Stimulated activated naive CD8-positive, alpha-beta T cell treated with anti-CD3 and anti-CD28 coated beads, Interleukin-15, amount 100 ng/mL, for 72 hours (primary cell): ENCODE measurements around the gene B3GALT6.

Experiments
- ATAC-seq: fragments of 150-1000 bp; cut with Tn5 transposase; 2 replicates; pipeline ENCODE4 v1.10.0; 2021; ENCODE audit warnings: mild to moderate bottlenecking, moderate library complexity
- DNase-seq, 2 donors: peaks; one replicate each; pipeline ENCODE4 v3.0.0; 2021 to 2022
- H3K27ac Mint-ChIP-seq, 2 donors: one replicate each; pipeline ENCODE4 v1.8.0; 2022; ENCODE audit warnings: mild to moderate bottlenecking in 2 of 2, mixed read lengths in 2 of 2, moderate library complexity in 2 of 2
- H3K27me3 Mint-ChIP-seq: one replicate; pipeline ENCODE4 v1.8.0; 2022; ENCODE audit warnings: mixed read lengths
- H3K4me1 Mint-ChIP-seq: one replicate; pipeline ENCODE4 v1.8.0; 2022; ENCODE audit warnings: mild to moderate bottlenecking, mixed read lengths
- H3K4me3 Mint-ChIP-seq, 2 donors: one replicate each; pipeline ENCODE4 v1.8.0; 2022; ENCODE audit warnings: mild to moderate bottlenecking in 2 of 2, mixed read lengths in 2 of 2, moderate library complexity in 1 of 2
- H3K9me3 Mint-ChIP-seq, 2 donors: one replicate each; pipeline ENCODE4 v1.8.0; 2022; ENCODE audit warnings: mixed read lengths in 2 of 2

B3GALT6 gene

DNA sequence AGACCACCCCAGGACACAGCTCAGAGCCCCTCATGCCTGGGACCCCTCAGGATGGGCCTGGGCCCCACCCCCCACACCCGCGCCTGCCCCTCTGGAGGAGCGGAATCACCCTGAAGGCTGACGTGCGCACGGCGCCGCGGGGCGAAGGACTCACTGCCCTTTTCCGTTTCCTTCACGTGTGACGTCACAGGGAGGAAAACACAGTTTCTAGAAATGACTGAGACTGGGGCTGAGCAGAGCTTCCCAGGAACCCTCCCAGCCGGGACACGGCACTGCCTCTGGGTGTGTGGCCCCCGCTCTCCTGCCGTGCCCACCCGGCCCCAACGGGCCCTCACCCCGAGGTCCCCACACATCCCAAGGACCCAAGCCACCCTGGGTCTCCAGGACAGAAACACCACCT lies 12.7 kb upstream of the B3GALT6 start:
- Mint-ChIP-seq H3K4me1 (peaks cover 55% of the 10 kb centered on the region), H3K4me3 (no peak overlapping the region), H3K27me3 (no peaks in the 10 kb centered on the region), H3K27ac (peak overlapping the region; percentile 5 to 85), H3K9me3 (no peaks in the 10 kb centered on the region)
- no peak for ATAC-seq
- no peak for DNase-seq

DNA sequence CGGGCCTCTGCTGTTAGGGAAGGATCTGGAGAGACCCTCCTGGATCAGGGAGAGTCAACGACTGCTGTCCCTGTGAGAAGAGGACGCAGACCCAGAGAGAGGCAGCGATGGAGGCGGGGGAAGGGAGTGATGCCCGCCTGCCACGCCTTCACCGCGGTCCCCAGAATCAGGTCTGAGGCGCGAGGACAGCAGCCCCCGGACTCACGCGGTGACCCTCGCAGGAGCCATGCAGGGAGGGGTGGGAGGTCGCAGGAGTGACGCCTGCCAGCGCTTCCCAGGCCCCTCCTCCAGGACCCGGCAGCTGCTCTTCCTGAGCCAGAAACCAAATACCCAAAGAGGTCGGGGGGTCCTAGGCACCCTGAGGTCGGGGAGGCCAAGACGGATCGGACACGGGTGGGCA lies 11.8 kb upstream of the B3GALT6 start:
- ATAC-seq, result no peak
- H3K4me1 Mint-ChIP-seq, result peaks cover 46% of the 10 kb centered on the region
- no peak for DNase-seq
- H3K9me3 Mint-ChIP-seq, result no peaks in the 10 kb centered on the region
- H3K4me3 Mint-ChIP-seq, result no peak overlapping the region
- peak overlapping the region in 1 of 2 donors; percentile 82 for H3K27ac Mint-ChIP-seq
- H3K27me3 Mint-ChIP-seq, result no peaks in the 10 kb centered on the region

DNA sequence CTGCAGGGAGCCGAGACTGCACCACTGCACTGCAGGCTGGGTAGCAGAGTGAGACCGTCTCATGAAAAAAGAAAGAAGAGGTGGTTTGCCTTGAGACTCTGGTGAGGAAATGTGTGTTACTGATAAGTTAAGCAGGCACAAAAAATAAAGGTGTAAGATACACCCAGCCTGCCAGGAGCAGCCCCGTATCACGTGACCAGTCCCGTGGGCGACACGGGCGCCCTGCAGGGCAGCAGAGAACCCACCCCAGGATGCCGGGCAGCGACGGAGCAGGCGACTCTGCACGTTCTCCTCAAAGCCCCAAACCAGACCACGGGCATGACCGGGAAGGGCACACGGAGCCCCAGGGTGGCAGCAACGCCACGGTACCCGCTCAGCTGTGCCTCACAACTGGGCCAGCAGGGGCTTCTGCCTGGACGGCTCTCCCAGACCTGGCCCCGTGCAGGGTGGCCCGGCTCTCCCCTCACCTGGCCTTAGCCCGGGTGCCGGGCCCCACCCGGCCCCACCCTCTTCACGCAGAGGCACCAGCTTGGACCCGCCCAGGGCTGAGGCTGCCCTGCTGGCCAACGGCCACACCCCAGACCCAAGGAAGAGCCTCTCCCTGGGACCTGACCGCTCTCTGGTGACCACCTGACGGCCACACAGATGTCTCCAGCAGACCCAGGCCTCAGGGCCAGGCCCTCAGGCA lies 10.0 kb upstream of the B3GALT6 start:
- Mint-ChIP-seq H3K27ac (no peak overlapping the region), H3K4me1 (peaks cover 38% of the 10 kb centered on the region), H3K9me3 (no peaks in the 10 kb centered on the region), H3K27me3 (no peaks in the 10 kb centered on the region), H3K4me3 (no peak overlapping the region)
- peak; percentile 14 for ATAC-seq
- no peak for DNase-seq

DNA sequence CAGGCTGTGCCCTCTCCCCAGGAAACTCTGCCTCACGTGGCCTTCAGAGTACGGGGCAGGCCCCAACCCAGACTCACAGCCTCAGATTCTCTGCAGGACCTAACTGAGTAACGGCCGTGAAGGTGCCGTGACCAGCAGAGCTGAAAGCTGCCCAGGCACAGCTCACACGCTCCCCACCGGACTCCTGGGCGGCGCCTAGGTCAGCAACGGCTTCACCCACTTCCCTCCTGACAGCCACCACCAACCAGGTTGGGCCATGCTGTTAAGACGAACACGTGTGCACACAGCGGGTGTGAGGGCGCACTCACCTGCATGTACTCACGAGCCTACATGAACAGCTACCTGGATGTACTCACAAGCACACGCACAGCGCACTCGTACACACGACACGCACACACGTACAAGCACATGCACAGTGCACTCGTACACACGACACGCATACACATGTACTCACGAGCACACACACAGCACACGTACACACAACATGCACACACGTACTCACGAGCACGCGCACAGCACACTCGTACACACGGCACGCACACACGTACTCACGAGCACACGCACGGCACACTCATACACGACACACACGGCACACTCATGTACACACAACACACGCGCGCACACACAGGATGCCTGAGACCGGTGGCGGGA lies 9.3 kb upstream of the B3GALT6 start:
- DNase-seq (no peak), ATAC-seq (no peak)
- H3K27me3 Mint-ChIP-seq, result no peaks in the 10 kb centered on the region
- H3K4me1 Mint-ChIP-seq, result peaks cover 32% of the 10 kb centered on the region
- H3K4me3 Mint-ChIP-seq, result no peak overlapping the region
- H3K27ac Mint-ChIP-seq, result peak overlapping the region in 1 of 2 donors; percentile 52
- no peaks in the 10 kb centered on the region for H3K9me3 Mint-ChIP-seq

DNA sequence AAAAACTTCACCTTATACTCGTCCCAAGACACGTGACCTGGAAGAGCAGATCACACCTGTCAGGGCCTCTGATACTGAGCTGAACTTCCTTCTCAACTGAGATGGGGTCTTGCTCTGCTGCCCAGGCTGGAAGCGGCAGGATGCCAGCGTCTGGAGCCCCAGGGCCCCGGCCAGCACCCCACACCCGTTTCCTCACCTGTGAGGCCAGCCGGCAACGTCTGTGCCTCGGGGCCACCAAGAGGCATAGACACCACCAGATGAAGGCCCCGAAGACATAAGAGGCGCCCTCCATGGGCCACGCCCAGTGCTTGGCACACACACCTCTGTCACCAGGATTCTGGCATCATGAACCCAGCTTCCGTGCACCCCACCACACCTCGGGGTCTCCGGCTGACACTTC lies 8.7 kb upstream of the B3GALT6 start:
- no peak for ATAC-seq
- no peak for DNase-seq
- H3K4me1 Mint-ChIP-seq, result peaks cover 26% of the 10 kb centered on the region
- H3K27ac Mint-ChIP-seq, result peak overlapping the region in 1 of 2 donors; percentile 67
- H3K9me3 Mint-ChIP-seq, result no peaks in the 10 kb centered on the region
- no peak overlapping the region for H3K4me3 Mint-ChIP-seq
- H3K27me3 Mint-ChIP-seq, result no peaks in the 10 kb centered on the region

DNA sequence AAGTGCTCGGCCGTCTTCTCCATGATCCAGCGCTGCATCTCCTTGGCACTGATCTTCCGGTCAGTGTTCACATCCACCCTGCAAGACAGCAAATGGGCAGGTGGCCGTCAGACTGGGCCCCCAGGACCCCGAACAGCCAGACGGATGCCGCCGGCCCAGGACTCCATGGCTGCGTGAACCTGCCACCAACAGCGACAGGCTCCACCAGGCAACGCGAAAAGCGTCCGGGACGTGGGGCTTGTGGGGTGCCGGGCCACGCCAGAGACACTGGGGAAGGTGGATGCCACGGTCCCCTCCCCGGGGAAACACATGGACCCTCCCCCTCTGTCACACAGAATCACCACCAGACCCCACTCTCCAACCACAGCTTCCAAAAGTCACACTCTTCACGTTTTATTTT lies 8.1 kb upstream of the B3GALT6 start:
- ATAC-seq, result no peak
- H3K4me3 Mint-ChIP-seq, result no peak overlapping the region
- no peaks in the 10 kb centered on the region for H3K27me3 Mint-ChIP-seq
- H3K4me1 Mint-ChIP-seq, result peaks cover 20% of the 10 kb centered on the region
- no peak for DNase-seq
- H3K27ac Mint-ChIP-seq, result no peak overlapping the region
- no peaks in the 10 kb centered on the region for H3K9me3 Mint-ChIP-seq

DNA sequence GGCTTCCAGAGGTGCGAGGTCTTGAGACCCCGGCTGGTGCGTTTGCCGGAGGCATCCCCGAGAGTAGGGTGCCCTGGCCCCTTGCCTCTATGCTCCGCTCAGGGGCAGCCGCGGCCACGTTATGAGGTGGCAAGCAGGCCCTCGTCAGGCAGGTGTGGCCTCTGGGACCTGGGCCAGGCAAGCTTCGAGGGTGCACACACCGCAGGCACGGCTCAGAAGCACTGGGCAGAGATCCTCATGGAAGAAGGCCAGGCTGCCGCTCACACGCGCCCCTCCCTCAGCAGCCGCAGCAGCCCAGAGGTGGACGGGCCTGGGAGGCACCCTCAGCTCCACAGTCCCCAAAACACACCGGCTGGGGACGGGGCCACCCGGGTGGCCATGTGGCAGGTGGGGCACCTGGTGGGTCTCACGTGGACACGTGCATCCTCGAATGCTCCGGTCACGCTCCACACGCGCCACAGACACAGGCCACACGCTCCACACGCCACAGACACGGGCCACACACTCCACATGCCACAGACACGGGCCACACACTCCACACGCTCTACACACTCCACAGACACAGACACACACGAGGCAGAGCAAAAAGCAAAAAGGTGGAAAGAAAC lies 6.7 kb upstream of the B3GALT6 start:
- DNase-seq (no peak), ATAC-seq (no peak)
- H3K4me1 Mint-ChIP-seq, result peaks cover 25% of the 10 kb centered on the region
- H3K9me3 Mint-ChIP-seq, result no peaks in the 10 kb centered on the region
- no peaks in the 10 kb centered on the region for H3K27me3 Mint-ChIP-seq
- H3K27ac Mint-ChIP-seq, result no peak overlapping the region
- no peak overlapping the region for H3K4me3 Mint-ChIP-seq

DNA sequence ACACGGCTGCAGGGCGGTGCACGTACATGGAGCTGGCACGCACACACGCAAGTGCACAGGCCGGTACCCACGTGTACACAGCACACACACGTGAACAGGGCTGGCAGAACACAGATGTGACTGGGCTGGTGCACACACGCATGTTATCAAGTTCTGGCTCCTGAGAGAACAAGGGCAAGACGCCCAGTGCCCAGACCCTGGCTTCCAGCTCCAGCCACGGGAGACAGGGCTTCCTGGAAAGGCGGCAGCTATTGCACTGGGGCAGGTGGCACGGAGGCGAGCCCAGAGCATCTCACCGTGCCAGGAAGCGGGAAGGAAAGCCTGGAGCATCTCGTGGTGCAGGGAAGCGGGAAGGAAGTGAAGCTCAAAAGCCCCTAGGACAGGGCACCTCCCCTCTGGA lies 6.1 kb upstream of the B3GALT6 start:
- no peak for DNase-seq
- Mint-ChIP-seq H3K27ac (no peak overlapping the region), H3K4me3 (no peak overlapping the region), H3K4me1 (peaks cover 30% of the 10 kb centered on the region), H3K9me3 (no peaks in the 10 kb centered on the region), H3K27me3 (no peaks in the 10 kb centered on the region)
- no peak for ATAC-seq

DNA sequence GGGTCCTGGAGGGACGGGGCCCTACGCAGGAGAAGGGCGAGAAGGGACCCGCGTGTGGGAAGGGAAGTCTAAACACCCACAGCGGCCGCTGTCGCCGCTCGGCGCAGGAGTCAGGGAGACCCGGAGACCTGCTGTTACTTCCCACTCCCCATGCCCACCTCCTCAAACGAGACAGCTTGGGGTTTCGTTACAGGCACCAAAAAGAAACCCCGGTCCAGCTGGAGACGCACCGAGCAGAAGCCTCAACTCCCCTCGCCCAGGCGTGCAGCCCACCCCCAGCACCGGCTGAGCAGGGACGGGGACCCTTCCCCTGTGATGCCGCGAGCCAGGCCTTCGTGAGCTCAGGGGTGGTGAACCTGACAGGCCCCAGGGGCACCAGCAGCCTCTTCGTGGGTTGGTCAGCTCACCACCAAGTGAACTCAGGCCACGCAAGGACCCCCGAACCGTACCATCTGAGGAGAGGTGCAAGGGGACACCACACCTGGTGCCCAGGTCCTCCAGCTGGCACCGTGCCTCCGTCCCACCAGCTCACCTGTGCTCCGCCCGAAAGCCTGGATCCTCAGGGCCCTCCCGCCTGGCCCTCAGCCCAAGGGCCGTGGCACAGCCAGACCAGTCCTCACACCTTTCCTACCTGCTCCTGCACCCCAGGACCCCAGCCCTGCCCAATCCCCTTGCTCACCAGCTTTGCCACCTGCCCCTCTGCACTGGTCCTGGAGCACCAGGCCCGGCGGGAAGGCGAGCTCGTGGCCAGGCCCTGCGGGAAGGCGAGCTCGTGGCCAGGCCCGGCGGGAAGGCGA lies 5.3 kb upstream of the B3GALT6 start:
- ATAC-seq, result no peak
- Mint-ChIP-seq H3K4me3 (no peak overlapping the region), H3K27me3 (no peaks in the 10 kb centered on the region)

DNA sequence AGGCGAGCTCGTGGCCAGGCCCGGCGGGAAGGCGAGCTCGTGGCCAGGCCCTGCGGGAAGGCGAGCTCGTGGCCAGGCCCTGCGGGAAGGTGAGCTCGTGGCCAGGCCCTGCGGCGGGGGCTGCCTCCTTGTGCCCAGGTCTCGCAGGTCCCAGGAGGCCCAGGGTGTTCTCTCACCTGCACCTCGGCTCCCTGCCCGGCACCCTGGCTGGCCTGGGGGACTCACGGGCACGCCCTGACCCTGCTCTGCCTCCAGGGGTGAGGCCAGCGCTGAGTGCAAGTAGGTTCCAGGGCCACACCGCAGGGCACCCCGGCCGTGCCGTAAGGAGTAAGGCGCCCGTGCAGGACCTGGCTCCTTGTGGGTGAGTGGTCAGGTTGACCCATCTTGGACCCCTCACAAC lies 4.7 kb upstream of the B3GALT6 start:
- DNase-seq, result no peak
- Mint-ChIP-seq H3K27me3 (no peaks in the 10 kb centered on the region), H3K9me3 (no peaks in the 10 kb centered on the region), H3K27ac (no peak overlapping the region), H3K4me3 (no peak overlapping the region), H3K4me1 (peaks cover 33% of the 10 kb centered on the region)
- no peak for ATAC-seq

More for the DNA sequence above, 5.3 kb upstream of the B3GALT6 start:
- Mint-ChIP-seq H3K4me1 (peaks cover 33% of the 10 kb centered on the region), H3K27ac (no peak overlapping the region), H3K9me3 (no peaks in the 10 kb centered on the region)
- no peak for DNase-seq

DNA sequence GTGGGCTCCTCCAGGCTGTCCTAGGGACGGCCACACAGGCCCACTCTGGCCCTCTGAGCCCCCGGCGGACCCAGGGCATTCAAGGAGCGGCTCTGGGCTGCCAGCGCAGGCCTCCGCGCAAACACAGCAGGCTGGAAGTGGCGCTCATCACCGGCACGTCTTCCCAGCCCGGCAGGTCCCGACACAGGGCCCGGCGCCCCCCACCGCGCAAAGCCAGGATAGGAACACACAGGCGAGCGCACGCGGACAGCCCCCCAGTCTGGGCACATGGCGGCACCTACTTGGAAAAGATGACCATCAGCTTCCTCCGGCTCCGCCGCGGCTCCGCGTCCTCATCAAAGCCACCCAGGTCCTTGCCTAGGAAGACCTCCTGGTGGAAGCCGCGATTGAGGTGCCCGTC lies 3.9 kb upstream of the B3GALT6 start:
- Mint-ChIP-seq H3K9me3 (no peaks in the 10 kb centered on the region), H3K4me1 (peaks cover 33% of the 10 kb centered on the region), H3K27ac (peak overlapping the region in 1 of 2 donors; percentile 34), H3K27me3 (no peaks in the 10 kb centered on the region), H3K4me3 (no peak overlapping the region)
- no peak for ATAC-seq
- DNase-seq, result no peak

DNA sequence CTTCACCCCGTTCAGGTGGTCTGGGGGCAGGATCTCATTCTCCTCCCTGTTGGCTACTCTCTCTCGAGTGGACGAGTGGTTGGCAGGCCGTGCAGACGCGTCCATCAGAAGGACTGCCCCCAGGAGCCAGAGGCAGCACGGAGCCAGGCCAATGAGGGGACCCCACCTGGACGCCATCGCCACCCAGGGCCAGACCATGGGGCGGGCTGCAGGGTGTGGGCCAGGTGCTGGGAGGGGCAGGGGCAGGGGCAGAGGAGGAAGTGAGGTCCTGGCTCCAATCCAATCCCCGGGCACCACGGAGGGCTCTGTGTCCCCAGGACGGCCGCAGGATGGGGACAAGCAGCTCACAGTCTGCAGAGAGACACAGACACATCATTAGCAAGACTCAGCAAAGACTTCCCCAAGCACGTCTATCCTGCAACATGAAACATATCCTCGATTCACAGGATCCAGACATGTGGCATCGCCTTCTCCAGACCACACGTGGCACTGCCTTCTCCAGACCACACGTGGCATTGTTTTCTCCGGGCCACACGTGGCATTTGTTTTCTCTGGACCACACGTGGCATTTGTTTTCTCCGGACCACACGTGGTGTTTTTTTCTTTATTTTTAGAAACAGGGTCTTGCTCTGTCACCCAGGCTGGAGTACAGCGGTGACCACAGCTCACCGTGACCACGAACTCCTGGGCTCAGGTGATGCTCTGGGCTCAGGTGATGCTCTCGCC lies 3.3 kb upstream of the B3GALT6 start:
- ATAC-seq (no peak), DNase-seq (no peak)
- H3K27ac Mint-ChIP-seq, result peak overlapping the region in 1 of 2 donors; percentile 34
- H3K4me1 Mint-ChIP-seq, result peaks cover 38% of the 10 kb centered on the region
- H3K9me3 Mint-ChIP-seq, result no peaks in the 10 kb centered on the region
- H3K4me3 Mint-ChIP-seq, result no peak overlapping the region
- H3K27me3 Mint-ChIP-seq, result no peaks in the 10 kb centered on the region

DNA sequence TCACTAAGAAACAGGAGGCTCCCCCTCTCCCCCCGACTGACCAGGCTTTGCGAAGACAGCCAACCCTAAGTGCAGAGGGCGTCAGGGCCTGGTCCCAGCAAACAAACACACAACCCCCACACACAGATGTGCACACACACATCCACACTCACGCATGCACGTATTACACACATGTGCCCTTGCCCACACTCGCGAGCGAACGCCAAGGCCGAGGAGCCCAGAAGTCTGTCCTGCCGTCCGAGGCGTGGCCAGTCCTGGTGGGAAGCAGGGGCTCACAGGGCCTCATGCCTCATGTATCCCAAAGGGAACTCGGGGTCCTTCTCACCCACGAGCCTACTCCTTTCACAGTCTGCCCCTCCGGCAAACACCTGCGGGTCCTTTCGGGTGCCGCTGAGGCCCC lies 2.3 kb upstream of the B3GALT6 start:
- H3K9me3 Mint-ChIP-seq, result no peaks in the 10 kb centered on the region
- no peak for ATAC-seq
- peaks cover 49% of the 10 kb centered on the region for H3K4me1 Mint-ChIP-seq
- H3K4me3 Mint-ChIP-seq, result peak overlapping the region; percentile 89 to 92
- H3K27me3 Mint-ChIP-seq, result no peaks in the 10 kb centered on the region
- no peak for DNase-seq
- no peak overlapping the region for H3K27ac Mint-ChIP-seq

DNA sequence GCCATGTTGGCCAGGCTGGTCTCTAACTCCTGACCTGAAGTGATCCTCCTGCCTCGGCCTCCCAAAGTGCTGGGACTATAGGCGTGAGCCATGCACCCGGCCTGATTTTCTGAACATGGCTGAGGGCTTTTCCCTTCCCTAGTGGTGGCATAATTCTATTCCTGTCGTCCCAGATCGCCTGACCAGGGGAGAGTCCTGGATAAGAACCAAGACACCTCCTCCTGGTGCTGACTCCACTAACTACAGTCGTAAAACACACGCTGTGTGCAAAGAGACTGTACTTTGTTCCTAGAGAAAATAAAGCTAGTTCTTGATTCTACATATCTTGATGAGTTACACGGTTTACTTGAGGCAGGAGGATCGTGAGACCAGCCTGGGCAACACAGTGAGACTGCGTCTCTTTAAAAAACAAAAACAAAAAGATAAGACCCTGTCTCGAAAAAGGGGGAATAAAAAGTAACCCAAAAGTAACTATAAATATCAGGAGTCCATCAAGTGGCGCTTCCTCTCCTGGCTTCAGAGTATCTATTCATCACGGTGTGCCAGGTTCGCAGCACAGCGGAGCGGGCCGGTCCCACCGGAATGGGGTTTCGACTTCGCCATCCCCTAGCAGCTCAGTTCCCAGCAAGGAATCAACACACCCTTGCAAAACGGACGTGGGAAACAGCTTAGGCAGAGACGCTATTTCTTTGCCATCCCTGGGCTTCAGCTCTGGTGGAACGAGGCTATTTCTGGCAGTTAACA lies 1.2 kb upstream of the B3GALT6 start:
- Mint-ChIP-seq H3K4me3 (peak overlapping the region; percentile 89 to 92), H3K27ac (peak overlapping the region; percentile 92 to 98), H3K4me1 (peaks cover 48% of the 10 kb centered on the region), H3K27me3 (no peaks in the 10 kb centered on the region), H3K9me3 (no peaks in the 10 kb centered on the region)
- DNase-seq, result no peak
- no peak for ATAC-seq
